Stimulated activated CD4-positive, alpha-beta T cell treated with anti-CD3 and anti-CD28 coated beads, Interleukin-4, amount 100 ng/mL, for 4 hours (primary cell): ENCODE results near the gene PIK3R3.
"Not testable (repeated sequence)": the region's sequence is repeated elsewhere in the genome, so short reads cannot be mapped to it uniquely, and the experiment has no call there.

Source experiments
- DNase-seq, 2 experiments: peaks; one replicate each; pipeline ENCODE4 v3.0.0-alpha.2; 2020

PIK3R3 gene

GRCh38 chr1:46099215-46099614 is 33.2 kb downstream of the PIK3R3 start:
- DNase-seq: no peak

GRCh38 chr1:46098027-46098712 is 34.3 kb downstream of the PIK3R3 start:
- no peak for DNase-seq

- DNase-seq: no peak
Measured at GRCh38 chr1:46097149-46097472, 35.3 kb downstream of the PIK3R3 start.

- DNase-seq: no peak
Measured at GRCh38 chr1:46096269-46097148, 35.9 kb downstream of the PIK3R3 start.

- not testable (repeated sequence) for DNase-seq
Measured at GRCh38 chr1:46095110-46095509, 37.3 kb downstream of the PIK3R3 start.

GRCh38 chr1:46094471-46095005 is 37.9 kb downstream of the PIK3R3 start:
- no peak for DNase-seq

GRCh38 chr1:46093832-46094231 is 38.6 kb downstream of the PIK3R3 start:
- DNase-seq: not testable (repeated sequence)

- DNase-seq: no peak
Measured at GRCh38 chr1:46087891-46088290, 44.5 kb downstream of the PIK3R3 start.

GRCh38 chr1:46086576-46086975 is 45.9 kb downstream of the PIK3R3 start:
- DNase-seq: no peak

- no peak for DNase-seq
Measured at GRCh38 chr1:46084553-46085451, 47.6 kb downstream of the PIK3R3 start.

GRCh38 chr1:46083579-46083978 is 48.9 kb downstream of the PIK3R3 start:
- no peak for DNase-seq

GRCh38 chr1:46081619-46082018 is 50.8 kb downstream of the PIK3R3 start:
- no peak for DNase-seq

GRCh38 chr1:46081206-46081605 is 51.2 kb downstream of the PIK3R3 start:
- no peak for DNase-seq

- no peak for DNase-seq
Measured at GRCh38 chr1:46080257-46080656, 52.2 kb downstream of the PIK3R3 start.

- no peak for DNase-seq
Measured at GRCh38 chr1:46077644-46078043, 54.8 kb downstream of the PIK3R3 start.

- no peak for DNase-seq
Measured at GRCh38 chr1:46076343-46076742, 56.1 kb downstream of the PIK3R3 start.

- no peak for DNase-seq
Measured at GRCh38 chr1:46072975-46073374, 59.5 kb downstream of the PIK3R3 start.

- DNase-seq: no peak
Measured at GRCh38 chr1:46070164-46070814, 62.1 kb downstream of the PIK3R3 start.

- DNase-seq: no peak
Measured at GRCh38 chr1:46068525-46068924, 63.9 kb downstream of the PIK3R3 start.

- DNase-seq: no peak
Measured at GRCh38 chr1:46067652-46068051, 64.8 kb downstream of the PIK3R3 start.

- no peak for DNase-seq
Measured at GRCh38 chr1:46065405-46065804, 67.0 kb downstream of the PIK3R3 start.

- DNase-seq: no peak
Measured at GRCh38 chr1:46064708-46065107, 67.7 kb downstream of the PIK3R3 start.
